Uterus (tissue), 4 donors: ENCODE results near the gene PHYHIPL. TPM values are rescaled to one million over a fixed set of nuclear protein-coding genes. Genes with fewer than 3 reads are reported as not detected.

Source experiments
- DNase-seq, 2 donors: peaks; one replicate each; pipeline ENCODE4 v3.0.0-alpha.2; 2019 to 2020
- H3K27ac ChIP-seq, 2 donors: fragments of 200-600 bp; sonication (generic); 1 replicate in 1 of 2; 2 replicates in 1 of 2; pipeline ENCODE4 v1.5.1; 2016 to 2018
- H3K27me3 ChIP-seq, 2 donors: fragments of 200-600 bp; sonication (generic); one replicate each; pipeline ENCODE4 v1.5.1; 2018 to 2019; ENCODE audit warnings: control low read depth in 1 of 2
- H3K36me3 ChIP-seq, 2 donors: fragments of 200-600 bp; sonication (generic); one replicate each; pipeline ENCODE4 v1.5.1; 2019; ENCODE audit warnings: control low read depth in 1 of 2
- H3K4me1 ChIP-seq, 2 donors: fragments of 200-600 bp; sonication (generic); one replicate each; pipeline ENCODE4 v1.5.1; 2018 to 2019; ENCODE audit warnings: control low read depth in 1 of 2
- H3K4me3 ChIP-seq, 2 donors: fragments of 200-600 bp; sonication (generic); 1 replicate in 1 of 2; 2 replicates in 1 of 2; pipeline ENCODE4 v1.5.1; 2018 to 2019; ENCODE audit warnings: mild to moderate bottlenecking in 1 of 2
- H3K9me3 ChIP-seq, 2 donors: fragments of 200-600 bp; sonication (generic); one replicate each; pipeline ENCODE4 v1.5.1; 2019; ENCODE audit warnings: control low read depth in 1 of 2
- CTCF ChIP-seq, 4 experiments: fragments of 200-600 bp in 2 of 4; fragments of 450-650 bp in 2 of 4; sonication (generic) in 2 of 4; IDR thresholded peaks; one replicate each; pipeline ENCODE4 v1.5.1; 2016 to 2019; ENCODE audit warnings: antibody characterized with exemption in 4 of 4, mild to moderate bottlenecking in 2 of 4, moderate library complexity in 1 of 4
- POLR2A ChIP-seq, 2 donors: fragments of 450-650 bp; IDR thresholded peaks; one replicate each; pipeline ENCODE4 v1.6.1; 2016; ENCODE audit warnings: antibody characterized with exemption in 2 of 2, mild to moderate bottlenecking in 1 of 2, moderate library complexity in 1 of 2
- intact Hi-C: fragments of 100-400 bp; cut with DNase I; formaldehyde crosslinking; loops from one replicate; pipeline ENCODE4 v1.15.1; 2023; ENCODE audit warnings: low total_unique reads
- total RNA-seq, 4 donors: library from RNA; depleted of rRNA in 3 of 4; stranded (reverse); fragments of >200 nt in 3 of 4; gene quantifications; one replicate each; pipeline versions ENCODE4 v1.1.0 to v1.2.4, GENCODE V29; 2014 to 2023
- donor health status: DM: yes; HTN: yes; CAD: no.

The PHYHIPL gene
- total RNA-seq, 4 donors from 2014 or later: 0.12 to 0.83 TPM; not detected in 2

GRCh38 chr10:59285073-59285472 lies 108.6 kb downstream of the PHYHIPL start:
- no peak overlapping the region for H3K4me3 ChIP-seq
- DNase-seq: no peak
- TF ChIP-seq CTCF (IDR thresholded peaks at IDR 0.05) (no peak), POLR2A (IDR thresholded peaks at IDR 0.05) (no peak)
- no peaks in the 10 kb centered on the region for H3K27me3 ChIP-seq
- no peaks in the 10 kb centered on the region for H3K4me1 ChIP-seq
- H3K27ac ChIP-seq: no peak overlapping the region
- H3K36me3 ChIP-seq: no peaks in the 10 kb centered on the region
- H3K9me3 ChIP-seq: no peaks in the 10 kb centered on the region
- intact Hi-C loops: no loop called here

- no peaks in the 10 kb centered on the region for H3K4me1 ChIP-seq
- intact Hi-C loops: no loop called here
- no peaks in the 10 kb centered on the region for H3K27me3 ChIP-seq
- DNase-seq: no peak
- no peak overlapping the region for H3K4me3 ChIP-seq
- H3K27ac ChIP-seq: no peak overlapping the region
- no peaks in the 10 kb centered on the region for H3K36me3 ChIP-seq
- no peaks in the 10 kb centered on the region for H3K9me3 ChIP-seq
- TF ChIP-seq POLR2A (IDR thresholded peaks at IDR 0.05) (no peak), CTCF (IDR thresholded peaks at IDR 0.05) (no peak)
Measured at GRCh38 chr10:59285848-59286247, 109.4 kb downstream of the PHYHIPL start.

- Histone ChIP-seq H3K27me3 (no peaks in the 10 kb centered on the region), H3K36me3 (no peaks in the 10 kb centered on the region), H3K9me3 (no peaks in the 10 kb centered on the region), H3K27ac (no peak overlapping the region), H3K4me3 (no peak overlapping the region), H3K4me1 (no peaks in the 10 kb centered on the region)
- no peak for DNase-seq
- intact Hi-C loops: no loop called here
- TF ChIP-seq CTCF (IDR thresholded peaks at IDR 0.05) (no peak), POLR2A (IDR thresholded peaks at IDR 0.05) (no peak)
Measured at GRCh38 chr10:59287587-59288255, 111.3 kb downstream of the PHYHIPL start.

- intact Hi-C loops: no loop called here
- no peaks in the 10 kb centered on the region for H3K36me3 ChIP-seq
Measured at GRCh38 chr10:59289853-59290252, 113.4 kb downstream of the PHYHIPL start.

More at GRCh38 chr10:59289853-59290252, 113.4 kb downstream of the PHYHIPL start:
- no peaks in the 10 kb centered on the region for H3K27me3 ChIP-seq
- H3K27ac ChIP-seq: no peak overlapping the region
- no peaks in the 10 kb centered on the region for H3K4me1 ChIP-seq
- H3K4me3 ChIP-seq: no peak overlapping the region
- H3K9me3 ChIP-seq: no peaks in the 10 kb centered on the region
- no peak for DNase-seq
- TF ChIP-seq POLR2A (IDR thresholded peaks at IDR 0.05): no peak
- no peak for TF ChIP-seq CTCF (IDR thresholded peaks at IDR 0.05)
